Osteoblast (primary cell): Measurements from ENCODE around the gene RBMX. TPM values are rescaled to one million over a fixed set of nuclear protein-coding genes. Genes with fewer than 3 reads are reported as not detected.

Source experiments
- DNase-seq: peaks from one replicate; pipeline ENCODE4 v3.0.0; 2011; ENCODE audit warnings: low spot score, mixed read lengths; ENCODE audit not compliant: insufficient read length; ENCODE audit errors: missing footprints
- H2AFZ ChIP-seq: 2 replicates; pipeline ENCODE4 v1.6.0; 2011; ENCODE audit warnings: mild to moderate bottlenecking, low read length
- H3K27ac ChIP-seq: 2 replicates; pipeline ENCODE4 v1.5.1; 2011; ENCODE audit warnings: mild to moderate bottlenecking, low read depth, low read length, moderate library complexity
- H3K27me3 ChIP-seq: 2 replicates; pipeline ENCODE4 v1.6.0; 2012; ENCODE audit warnings: mild to moderate bottlenecking, control low read depth, inconsistent platforms, low read length, moderate library complexity; ENCODE audit not compliant: insufficient read depth
- H3K36me3 ChIP-seq: 2 replicates; pipeline ENCODE4 v1.5.1; 2011; ENCODE audit warnings: mild to moderate bottlenecking, low read length, control low read depth, moderate library complexity; ENCODE audit not compliant: insufficient read depth
- H3K4me1 ChIP-seq: 2 replicates; pipeline ENCODE4 v1.5.1; 2011; ENCODE audit warnings: mild to moderate bottlenecking, low read length, control low read depth, moderate library complexity; ENCODE audit not compliant: insufficient read depth
- H3K4me2 ChIP-seq: 2 replicates; pipeline ENCODE4 v1.6.0; 2011; ENCODE audit warnings: mild to moderate bottlenecking, low read length; ENCODE audit not compliant: insufficient read depth
- H3K4me3 ChIP-seq: fragments of 200-600 bp; sonication (generic); 3 replicates; pipeline ENCODE4 v1.5.1; 2012; ENCODE audit warnings: mild to moderate bottlenecking, low read length, inconsistent platforms; ENCODE audit not compliant: insufficient read depth
- H3K79me2 ChIP-seq: 2 replicates; pipeline ENCODE4 v1.6.0; 2012; ENCODE audit warnings: mild to moderate bottlenecking, low read length, control low read depth, inconsistent platforms; ENCODE audit not compliant: insufficient read depth
- H3K9me3 ChIP-seq: 2 replicates; pipeline ENCODE4 v1.5.1; 2011; ENCODE audit warnings: low read depth, low read length, control low read depth
- H4K20me1 ChIP-seq: 2 replicates; pipeline ENCODE4 v1.6.0; 2012; ENCODE audit warnings: mild to moderate bottlenecking, low read length, control low read depth; ENCODE audit not compliant: insufficient read depth
- CTCF ChIP-seq: IDR thresholded peaks from 2 replicates; pipeline ENCODE4 v1.5.1; 2011; ENCODE audit warnings: mild to moderate bottlenecking, low read depth, low read length, moderate library complexity; ENCODE audit errors: extremely low read depth
- total RNA-seq: library from RNA; depleted of rRNA; stranded (reverse); fragments of >200 nt; gene quantifications from 2 replicates; pipeline ENCODE4 v1.2.3, GENCODE V29; 2012

RBMX gene
- total RNA-seq, 1 donor = 202 TPM

DNA sequence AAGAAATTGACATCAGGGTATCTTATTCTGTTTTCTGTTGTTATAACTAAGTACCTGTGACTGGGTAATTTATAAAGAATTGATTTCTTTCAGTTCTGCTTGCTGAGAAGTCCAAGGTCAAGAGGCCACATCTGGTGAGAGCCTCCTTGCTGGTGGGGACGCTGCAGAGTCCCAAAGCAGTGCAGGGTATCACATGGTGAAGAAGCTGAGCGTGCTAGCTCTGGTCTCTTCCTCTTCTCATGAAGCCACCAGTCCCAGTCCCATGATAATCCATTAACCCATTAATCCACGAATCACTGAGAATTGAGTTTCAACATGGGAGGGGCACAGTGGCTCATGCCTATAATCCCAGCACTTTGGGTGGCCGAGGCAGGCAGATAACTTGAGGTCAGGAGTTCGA is 18.0 kb downstream of the RBMX start:
- no peak overlapping the region for H3K4me3 ChIP-seq
- no peaks in the 10 kb centered on the region for H3K9me3 ChIP-seq
- H4K20me1 ChIP-seq = no peaks in the 10 kb centered on the region
- H3K4me1 ChIP-seq = no peaks in the 10 kb centered on the region
- H3K79me2 ChIP-seq = no peaks in the 10 kb centered on the region
- no peak for DNase-seq
- no peak overlapping the region for H3K27ac ChIP-seq
- peaks cover 16% of the 10 kb centered on the region for H3K36me3 ChIP-seq
- no peak overlapping the region for H3K4me2 ChIP-seq
- TF ChIP-seq CTCF = no peak
- H3K27me3 ChIP-seq = no peaks in the 10 kb centered on the region
- no peak overlapping the region for H2AFZ ChIP-seq

- Histone ChIP-seq H2AFZ (no peak overlapping the region), H3K4me1 (no peaks in the 10 kb centered on the region), H3K9me3 (no peaks in the 10 kb centered on the region)
Measured at GRCh38 chrX:136861877-136862276, 18.6 kb downstream of the RBMX start.

DNA sequence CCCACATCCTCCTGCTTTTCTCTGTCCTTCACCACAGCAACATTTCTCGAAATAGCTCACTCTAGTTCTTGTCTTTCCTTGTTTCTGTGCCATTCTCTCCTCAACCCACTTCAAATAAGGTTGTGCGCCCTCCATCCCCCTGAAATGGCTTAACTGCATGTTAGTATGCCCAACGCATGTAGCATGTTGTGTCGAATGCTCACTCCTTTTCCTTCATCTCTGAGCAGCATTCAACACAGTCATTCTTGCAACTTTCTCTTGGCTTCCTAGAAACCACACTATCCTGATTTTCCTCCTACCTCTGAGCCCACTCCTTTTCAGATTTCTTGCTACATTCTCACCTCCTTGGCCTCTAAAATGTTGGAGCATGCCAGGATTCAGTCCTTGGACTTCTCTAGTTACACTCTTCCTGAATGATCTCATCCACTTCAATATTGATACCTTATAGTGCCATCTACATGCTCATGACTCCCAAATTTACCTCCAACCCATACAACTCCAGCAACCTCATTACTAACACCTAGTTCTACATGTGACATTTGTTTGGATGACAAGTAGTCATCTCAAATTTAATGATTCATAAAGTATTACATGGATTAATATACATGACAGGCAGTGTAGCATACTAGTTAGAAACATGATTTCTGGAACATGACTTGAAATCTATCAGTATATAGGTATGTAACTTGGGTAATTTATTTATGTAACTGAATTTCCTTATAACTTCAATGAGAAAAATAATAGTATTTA is 22.3 kb downstream of the RBMX start:
- TF ChIP-seq CTCF = no peak

More at GRCh38 chrX:136861877-136862276, 18.6 kb downstream of the RBMX start:
- no peaks in the 10 kb centered on the region for H3K79me2 ChIP-seq
- H3K4me2 ChIP-seq = no peak overlapping the region
- TF ChIP-seq CTCF = no peak
- no peak overlapping the region for H3K27ac ChIP-seq
- H4K20me1 ChIP-seq = no peaks in the 10 kb centered on the region
- H3K36me3 ChIP-seq = peaks cover 16% of the 10 kb centered on the region
- no peak overlapping the region for H3K4me3 ChIP-seq
- no peaks in the 10 kb centered on the region for H3K27me3 ChIP-seq
- DNase-seq = peak; percentile 10

GRCh38 chrX:136856551-136856950 is 24.0 kb downstream of the RBMX start:
- no peak overlapping the region for H2AFZ ChIP-seq
- H3K4me2 ChIP-seq = no peak overlapping the region
- no peaks in the 10 kb centered on the region for H3K9me3 ChIP-seq
- no peak overlapping the region for H3K4me3 ChIP-seq
- H3K27ac ChIP-seq = no peak overlapping the region
- H3K4me1 ChIP-seq = no peaks in the 10 kb centered on the region
- H3K36me3 ChIP-seq = no peaks in the 10 kb centered on the region
- H3K27me3 ChIP-seq = no peaks in the 10 kb centered on the region
- no peaks in the 10 kb centered on the region for H4K20me1 ChIP-seq
- no peak for DNase-seq
- H3K79me2 ChIP-seq = no peaks in the 10 kb centered on the region
- TF ChIP-seq CTCF = no peak

More for the DNA sequence above, 22.3 kb downstream of the RBMX start:
- no peak for DNase-seq
- Histone ChIP-seq H3K36me3 (peaks cover 10% of the 10 kb centered on the region), H4K20me1 (no peaks in the 10 kb centered on the region), H3K4me3 (no peak overlapping the region), H3K27ac (no peak overlapping the region), H3K9me3 (no peaks in the 10 kb centered on the region), H3K27me3 (no peaks in the 10 kb centered on the region), H2AFZ (no peak overlapping the region), H3K4me1 (no peaks in the 10 kb centered on the region), H3K4me2 (no peak overlapping the region), H3K79me2 (no peaks in the 10 kb centered on the region)
